ENCODE results near the gene CASP9. TPM values are rescaled to one million over a fixed set of nuclear protein-coding genes. Genes with fewer than 3 reads are reported as not detected.
"Not testable (repeated sequence)": the region's sequence is repeated elsewhere in the genome, so short reads cannot be mapped to it uniquely, and the experiment has no call there.

CASP9 gene
- polyA plus RNA-seq, 5 donors: 16.8 to 21.8 (median 20.3) TPM

DNA sequence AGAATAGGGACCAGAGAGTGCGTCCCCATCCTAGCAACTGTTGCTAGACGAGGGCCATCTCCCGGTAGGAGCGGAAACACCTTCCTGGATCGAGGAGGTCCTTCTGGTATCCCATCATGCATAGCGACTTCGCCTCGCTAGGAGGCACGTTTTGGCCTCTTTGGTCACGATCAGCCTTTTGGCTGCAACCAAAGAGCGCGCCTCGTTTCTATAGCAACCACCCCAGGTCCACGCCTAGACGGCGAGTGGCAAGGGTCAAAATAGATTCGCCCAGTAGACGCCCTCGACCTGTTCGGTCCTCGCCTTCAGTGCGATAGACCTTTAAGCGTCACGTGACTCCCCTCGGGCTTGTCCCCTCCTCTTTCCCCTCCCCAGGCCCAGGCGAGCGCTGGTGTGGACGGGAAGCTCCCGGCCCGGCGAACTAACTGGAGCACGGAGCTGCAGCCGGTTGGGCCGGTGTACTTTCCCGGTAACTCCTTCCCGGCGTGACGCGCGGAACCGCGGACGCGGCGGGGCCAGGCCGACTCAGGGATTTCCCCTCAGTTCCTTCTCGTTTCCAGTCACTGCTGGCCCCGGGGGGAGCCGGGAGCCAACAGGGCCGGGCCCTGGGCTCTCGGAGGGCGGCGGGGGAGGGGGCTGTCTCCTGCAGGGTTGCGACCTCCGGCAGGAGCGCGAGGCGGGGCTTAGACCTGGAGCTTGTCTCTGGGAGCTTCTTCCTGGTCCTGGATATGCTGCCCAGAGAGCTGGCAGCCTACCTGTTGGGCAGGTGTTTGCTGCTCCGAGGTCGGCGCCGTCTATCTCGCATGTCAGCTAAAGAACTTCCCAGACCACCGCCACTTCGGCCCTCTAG, 2.7 kb upstream of the CASP9 start, which contains the start of gene DNAJC16:
DNAJC16 (plus strand) TSS at position 359 of the 850 bp plus-strand sequence. CDS start 2,258 bp downstream, outside the sequence.
- DNase-seq: peak; percentile 100

GRCh38 chr1:15526021-15526489, 2.0 kb upstream of the CASP9 start:
- no peak for DNase-seq

GRCh38 chr1:15525050-15526020, 1.3 kb upstream of the CASP9 start:
- DNase-seq: peak in 1 of 2 donors; percentile 97

GRCh38 chr1:15524283-15525049, 451 bp upstream of the CASP9 start:
- DNase-seq: peak; percentile 97 to 98

DNA sequence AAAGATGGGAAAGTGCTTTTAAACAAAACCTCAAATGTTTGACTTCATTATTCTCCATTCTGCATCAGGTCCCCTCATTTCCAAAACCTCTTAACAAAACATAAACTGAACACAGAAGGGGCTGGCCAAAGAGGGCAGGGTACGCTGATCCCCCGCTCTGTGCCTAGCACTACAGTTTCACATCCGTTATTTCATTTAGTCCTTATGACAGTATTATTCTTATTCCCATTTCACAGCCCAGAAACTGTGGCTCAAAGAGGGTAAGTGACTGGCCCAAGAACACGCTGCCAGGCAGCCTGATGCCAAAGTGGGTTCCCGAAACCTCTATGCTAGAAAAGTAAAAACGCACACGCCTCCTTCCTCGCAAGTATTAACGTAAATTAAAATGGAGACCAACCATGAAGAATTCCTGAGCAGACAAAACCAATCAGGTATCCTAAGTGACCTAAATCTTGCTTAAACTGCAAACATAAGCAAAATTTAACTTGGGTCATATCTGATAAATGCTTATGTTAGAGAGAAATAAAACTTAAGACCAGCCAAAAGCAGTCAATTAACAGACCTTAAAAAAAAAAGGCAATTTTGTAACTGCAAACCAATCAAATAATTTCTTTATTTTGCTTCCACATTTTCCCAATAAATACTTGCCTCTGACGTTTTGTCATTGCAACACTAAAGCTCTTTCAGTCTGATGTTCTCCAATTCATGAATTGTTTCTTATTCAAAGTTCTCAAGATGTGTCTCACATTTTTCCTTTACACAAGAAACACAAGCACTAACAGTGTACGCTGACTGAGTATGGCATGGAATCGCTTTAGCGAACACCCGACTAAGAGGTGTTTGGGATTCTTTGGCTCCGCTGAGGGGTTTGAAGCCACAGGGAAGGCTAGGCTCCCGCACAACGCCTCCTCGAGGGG, 653 bp downstream of the CASP9 start:
- peak in 1 of 2 donors; percentile 6 for DNase-seq

DNA sequence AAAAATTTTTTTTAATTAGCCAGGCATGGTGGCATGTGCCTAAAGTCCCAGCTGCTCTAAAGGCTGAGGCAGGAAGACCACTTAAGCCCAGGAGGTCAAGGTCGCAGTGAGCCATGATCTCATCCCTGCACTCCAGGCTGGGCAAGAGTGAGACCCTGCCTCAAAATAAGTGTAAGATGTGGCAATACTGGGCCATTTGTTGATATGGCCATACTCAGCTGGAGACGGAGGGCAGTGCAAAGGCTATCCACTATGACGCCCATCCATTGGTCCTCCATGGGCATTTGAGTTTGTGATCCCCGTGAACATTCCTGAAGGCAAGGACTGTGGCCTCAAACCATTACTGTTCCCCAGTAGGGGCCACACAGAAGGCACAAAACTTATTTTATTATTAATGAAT, 1.5 kb downstream of the CASP9 start:
- no peak for DNase-seq

DNA sequence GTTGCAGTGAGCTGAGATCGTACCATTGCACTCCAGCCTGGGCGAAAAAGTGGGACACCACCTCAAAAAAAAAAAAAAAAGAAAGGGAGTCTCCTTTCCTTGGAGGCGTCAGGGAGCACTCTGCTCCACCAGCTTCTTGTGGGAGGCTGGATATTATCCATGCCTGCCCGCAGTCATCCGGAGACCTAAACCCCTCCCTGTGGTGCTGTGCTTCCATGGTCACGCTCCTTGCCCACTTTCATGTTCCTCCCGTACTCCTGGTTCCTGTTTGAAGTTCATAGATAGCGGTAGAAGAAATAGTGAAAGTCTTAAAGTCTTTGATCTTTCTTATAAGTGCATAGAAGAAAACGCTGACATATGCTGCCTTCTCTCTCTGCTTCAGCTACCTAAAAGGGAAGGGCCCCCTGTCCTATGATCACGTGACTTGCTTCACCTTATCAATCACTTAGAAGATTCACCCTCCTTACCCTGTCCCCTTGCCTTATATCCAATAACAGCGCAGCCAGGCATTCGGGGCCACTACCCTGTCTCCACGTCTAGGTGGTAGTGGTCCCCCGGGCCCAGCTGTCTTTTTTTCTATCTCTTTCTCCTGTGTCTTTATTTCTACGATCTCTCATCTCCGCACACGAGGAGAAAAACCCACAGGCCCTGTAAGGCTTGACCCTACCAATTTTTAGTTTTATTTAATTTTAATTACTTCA, 2.7 kb downstream of the CASP9 start:
- DNase-seq: not testable (repeated sequence)

DNA sequence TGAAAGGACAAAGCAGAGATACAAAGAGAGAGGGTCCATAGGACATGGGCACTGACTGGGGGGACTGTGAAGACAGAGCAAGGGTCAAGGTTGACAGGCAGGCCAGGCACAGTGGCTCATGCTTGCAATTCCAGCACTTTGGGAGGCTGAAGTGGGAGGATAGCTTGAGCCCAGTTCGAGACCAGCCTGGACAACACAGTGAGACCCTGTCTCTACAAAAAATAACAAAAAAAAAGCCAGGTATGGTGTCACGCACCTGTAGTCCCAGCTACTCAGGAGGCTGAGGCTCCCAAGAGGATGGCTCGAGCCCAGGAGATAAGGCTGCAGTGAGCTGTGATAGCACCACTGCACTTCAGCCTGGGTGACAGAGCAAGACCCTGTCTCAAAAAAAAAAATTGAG, 4.4 kb downstream of the CASP9 start:
- DNase-seq: no peak

GRCh38 chr1:15515022-15515663, 8.9 kb downstream of the CASP9 start:
- no peak for DNase-seq

- DNase-seq: not testable (repeated sequence)
Measured at GRCh38 chr1:15514557-15514956, 9.5 kb downstream of the CASP9 start.

GRCh38 chr1:15513919-15514318, 10.1 kb downstream of the CASP9 start:
- DNase-seq: no peak

GRCh38 chr1:15513192-15513591, 10.8 kb downstream of the CASP9 start:
- DNase-seq: no peak

DNA sequence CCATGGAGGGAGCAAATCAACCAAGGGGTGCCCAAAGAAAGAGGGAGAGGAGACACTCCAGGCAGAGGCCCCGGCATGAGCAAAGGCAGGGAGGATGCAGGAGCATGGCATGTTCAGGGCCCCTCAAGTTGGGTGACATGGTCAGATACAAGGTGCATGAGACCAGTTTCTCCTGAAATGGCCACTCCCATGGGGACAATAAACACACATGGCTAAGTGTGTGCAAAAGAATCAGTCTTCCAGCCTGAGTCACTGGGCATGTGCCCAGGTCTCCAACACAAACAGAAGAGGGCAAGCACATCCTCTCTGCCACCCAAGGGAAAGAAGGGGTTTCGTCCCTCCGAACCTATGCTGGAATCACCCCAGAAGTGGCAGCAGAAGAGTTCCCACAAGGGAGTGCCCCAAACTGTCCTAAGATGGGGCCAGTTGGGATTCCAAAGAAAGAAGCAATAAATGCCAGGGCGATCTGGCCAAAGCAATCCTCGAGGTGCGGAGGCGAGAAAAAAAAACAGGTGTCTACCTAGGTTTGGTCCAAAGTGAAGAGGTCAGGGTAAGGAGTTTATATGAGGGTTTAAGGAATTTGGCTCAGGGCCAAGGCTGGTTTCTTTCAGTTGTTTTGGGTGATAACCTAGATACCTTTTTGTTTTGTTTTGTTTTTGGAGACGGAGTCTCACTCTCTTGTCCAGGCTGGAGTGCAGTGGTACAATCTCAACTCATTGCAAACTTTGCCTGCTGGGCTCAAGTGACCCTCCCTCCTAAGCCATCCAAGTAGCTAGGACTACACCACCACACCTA, 13.2 kb downstream of the CASP9 start:
- no peak for DNase-seq

GRCh38 chr1:15509586-15509985, 14.4 kb downstream of the CASP9 start:
- no peak for DNase-seq

DNA sequence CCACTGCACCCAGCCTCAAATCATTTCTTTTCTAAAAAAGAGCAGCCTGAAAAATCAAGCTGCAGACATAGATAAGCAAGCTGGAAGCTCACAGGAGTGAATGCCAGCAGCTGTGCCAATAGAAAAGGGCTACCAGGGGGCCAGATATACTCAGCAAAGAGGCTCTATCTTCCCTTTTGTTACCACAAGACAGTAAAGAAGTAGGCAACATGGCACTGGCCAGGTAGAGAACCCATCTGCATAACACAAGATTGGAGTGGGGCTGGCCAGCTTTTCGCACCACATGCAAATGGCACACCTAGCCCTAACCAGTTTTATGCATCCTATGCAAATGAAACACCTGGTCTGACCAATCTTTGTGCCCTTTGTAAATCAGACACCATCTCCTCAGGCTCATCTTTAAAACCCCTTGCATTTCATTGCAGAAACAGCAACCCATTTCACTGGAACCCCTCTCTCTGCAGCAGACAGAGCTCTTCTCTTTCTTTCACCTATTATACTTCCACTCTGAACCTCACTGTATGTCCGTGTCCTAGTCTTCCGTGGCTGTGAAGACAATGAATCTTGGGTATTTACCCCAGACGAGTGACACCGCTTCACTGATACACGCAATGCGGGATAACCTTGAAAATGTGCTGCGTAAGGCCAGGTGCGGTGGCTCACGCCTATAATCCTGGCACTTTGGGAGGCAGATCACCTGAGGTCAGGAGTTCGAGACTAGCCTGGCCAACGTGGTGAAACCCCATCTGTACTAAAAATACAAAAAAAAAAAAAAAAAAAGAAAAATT, 15.1 kb downstream of the CASP9 start:
- DNase-seq: no peak

- no peak for DNase-seq
Measured at GRCh38 chr1:15507278-15507677, 16.7 kb downstream of the CASP9 start.

DNA sequence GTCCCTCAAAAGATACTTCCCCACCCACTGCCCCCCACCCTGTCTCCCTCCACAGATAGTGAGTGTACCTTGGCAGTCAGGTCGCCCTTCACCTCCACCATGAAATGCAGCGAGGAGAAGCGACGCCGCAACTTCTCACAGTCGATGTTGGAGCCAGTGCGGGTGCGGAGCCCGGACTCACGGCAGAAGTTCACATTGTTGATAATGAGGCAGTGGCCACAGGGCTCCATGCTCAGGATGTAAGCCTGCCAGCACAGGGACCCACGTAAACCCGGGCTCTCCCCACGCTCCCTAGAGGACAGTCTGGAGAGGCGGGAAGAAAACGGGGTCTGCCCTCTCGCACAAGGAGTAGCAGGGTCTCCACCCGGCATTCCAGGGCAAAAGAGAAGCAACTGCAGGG, 17.2 kb downstream of the CASP9 start:
- no peak for DNase-seq
